Ovary (tissue), 9 donors: Measurements from ENCODE around the gene PPA2. TPM values are rescaled to one million over a fixed set of nuclear protein-coding genes. Genes with fewer than 3 reads are reported as not detected.

Source experiments
- DNase-seq, 5 donors: peaks; one replicate each; pipeline ENCODE4 v3.0.0-alpha.2; 2019 to 2020
- H3K27ac ChIP-seq, 2 donors: fragments of 200-600 bp; one replicate each; pipeline versions ENCODE4 v1.5.1 to v1.8.0; 2019 to 2022
- H3K27me3 ChIP-seq: fragments of 200-600 bp; one replicate; pipeline ENCODE4 v1.8.0; 2022
- H3K36me3 ChIP-seq: fragments of 200-600 bp; sonication (generic); one replicate; pipeline ENCODE4 v1.5.1; 2019
- H3K4me1 ChIP-seq: one replicate; pipeline ENCODE4 v1.8.1; 2013; ENCODE audit warnings: mild to moderate bottlenecking, moderate library complexity; ENCODE audit not compliant: insufficient read depth
- H3K4me3 ChIP-seq: fragments of 200-600 bp; sonication (generic); one replicate; pipeline ENCODE4 v1.5.1; 2017
- H3K9me3 ChIP-seq, 2 donors: fragments of 200-600 bp in 1 of 2; sonication (generic) in 1 of 2; one replicate each; pipeline versions ENCODE4 v1.5.1 to v1.8.1; 2013 to 2019; ENCODE audit warnings: mild to moderate bottlenecking in 1 of 2, moderate library complexity in 1 of 2
- CTCF ChIP-seq, 3 donors: fragments of 450-650 bp in 2 of 3; fragments of 200-600 bp in 1 of 3; IDR thresholded peaks; one replicate each; pipeline versions ENCODE4 v1.5.1 to v1.8.0; 2016 to 2022; ENCODE audit warnings: antibody characterized with exemption in 3 of 3, mild to moderate bottlenecking in 1 of 3
- EP300 ChIP-seq: sonication (generic); formaldehyde crosslinking; IDR thresholded peaks from one replicate; pipeline ENCODE4 v1.6.1; 2017; ENCODE audit warnings: antibody characterized with exemption
- POLR2A ChIP-seq: fragments of 450-650 bp; IDR thresholded peaks from one replicate; pipeline ENCODE4 v1.6.1; 2017; ENCODE audit warnings: antibody characterized with exemption, mild to moderate bottlenecking, moderate library complexity
- WGBS, 3 donors: extraction: QIAGEN DNeasy Blood & Tissue Kit in 1 of 3; methylation state at CpG; one replicate each; pipeline versions ENCODE4 v1.1.5 to v1.1.7; 2013 to 2017; 5-methylcytosine and 5-hydroxymethylcytosine counted together
- intact Hi-C, 4 donors: fragments of 100-400 bp; cut with DNase I; formaldehyde crosslinking; loops; one replicate each; pipeline versions ENCODE4 v1.11.0 to v1.15.1; 2022 to 2023
- polyA plus RNA-seq, 2 donors: library from polyadenylated mRNA; stranded (reverse); fragments of 200-250 nt in 1 of 2; fragments of 350-450 nt in 1 of 2; fragmentation: Illumina TruSeq in 1 of 2; extraction: RNeasy Lipid Tissue Mini Kit (QIAGEN cat#74804) in 1 of 2; gene quantifications; one replicate each; pipeline ENCODE4 v1.2.3, GENCODE V29; 2013 to 2014
- total RNA-seq, 7 donors: library from RNA; depleted of rRNA in 2 of 7; stranded (reverse); fragments of >200 nt in 2 of 7; fragmentation: NEBNext Ultra II Directional in 3 of 7; extraction: Animal tissue kit (Norgen Biotek cat#: 25700) in 3 of 7; gene quantifications; one replicate each; pipeline versions ENCODE4 v1.1.0 to v1.2.4, GENCODE V29; 2016 to 2023
- donor health status: DM: no; HTN: no; CAD: no; lungs with moderate emphysema.
- donor health status: DM: no; HTN: no; CAD: no.
- donor health status: Bipolar disorder and iron deficiency.
- donor health status: DM: yes; HTN: yes; CAD: no.
- donor health status: DM: no; HTN: no; CAD: no.
- donor health status: DM: yes; HTN: yes; CAD: no.

Gene PPA2
- total and polyA plus RNA-seq, 9 donors, result 43.8 to 127 (median 65.6) TPM

DNA sequence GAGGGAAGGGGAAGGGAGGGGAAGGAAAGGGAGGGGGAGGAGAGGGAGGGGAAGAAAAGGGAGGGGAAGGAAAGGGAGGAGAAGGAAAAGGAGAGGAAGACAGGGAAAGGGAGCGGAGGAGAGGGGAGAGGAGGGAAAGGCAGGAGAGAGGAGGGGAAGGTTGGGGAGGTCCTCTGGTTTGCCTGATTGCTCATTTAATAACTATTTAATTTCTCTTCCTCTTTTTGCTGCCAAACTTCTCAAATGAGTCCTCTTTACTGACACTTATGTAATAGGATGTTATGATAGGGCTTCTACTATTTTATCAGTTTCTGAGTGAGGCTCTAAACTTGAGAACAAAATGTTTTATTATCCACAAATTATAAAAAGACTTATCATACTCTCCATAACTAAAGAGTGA lies 35.4 kb upstream of the PPA2 start:
- H3K9me3 ChIP-seq, result no peaks in the 10 kb centered on the region
- H3K27me3 ChIP-seq, result no peaks in the 10 kb centered on the region
- no peaks in the 10 kb centered on the region for H3K36me3 ChIP-seq
- TF ChIP-seq POLR2A (no peak), CTCF (IDR thresholded peaks at IDR 0.05) (no peak), EP300 (no peak)
- whole genome bisulfite sequencing, 3 donors, result 65 to 70% (median 68%) methylated on average over 1 of the region's 1 CpG
- no peaks in the 10 kb centered on the region for H3K4me1 ChIP-seq
- DNase-seq, result no peak
- H3K27ac ChIP-seq, result no peak overlapping the region
- no peak overlapping the region for H3K4me3 ChIP-seq
- intact Hi-C loops, result no loop called here

DNA sequence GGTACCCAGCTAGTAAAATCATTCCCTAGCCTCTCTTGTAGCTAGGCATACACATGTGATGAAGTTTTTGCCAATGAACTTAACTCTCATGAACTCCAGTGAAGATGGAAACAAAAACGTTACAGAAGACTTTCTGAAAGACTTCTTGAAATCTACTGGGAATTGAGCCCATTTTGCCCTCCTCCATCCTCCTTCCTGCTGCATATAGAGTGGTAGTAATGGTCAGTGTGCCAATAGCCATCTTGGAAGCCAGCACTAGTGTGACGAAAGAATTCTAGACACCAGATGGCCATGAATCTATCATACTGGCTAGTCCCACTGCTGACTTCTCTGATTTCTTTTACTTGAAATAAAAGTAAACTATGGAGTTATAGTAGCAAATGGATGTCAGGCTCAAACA lies 30.9 kb upstream of the PPA2 start:
- intact Hi-C loops, result no loop called here
- Histone ChIP-seq H3K4me3 (no peak overlapping the region), H3K4me1 (no peaks in the 10 kb centered on the region), H3K27me3 (no peaks in the 10 kb centered on the region), H3K27ac (no peak overlapping the region), H3K9me3 (no peaks in the 10 kb centered on the region), H3K36me3 (no peaks in the 10 kb centered on the region)
- TF ChIP-seq POLR2A (no peak), CTCF (IDR thresholded peaks at IDR 0.05) (no peak), EP300 (no peak)
- 42 to 57% (median 48%) methylated on average over 2 of the region's 2 CpGs for whole genome bisulfite sequencing, 3 donors
- no peak for DNase-seq

GRCh38 chr4:105503484-105503883 lies 29.6 kb upstream of the PPA2 start:
- Histone ChIP-seq H3K27me3 (no peaks in the 10 kb centered on the region), H3K4me1 (no peaks in the 10 kb centered on the region), H3K36me3 (no peaks in the 10 kb centered on the region), H3K4me3 (no peak overlapping the region), H3K9me3 (no peaks in the 10 kb centered on the region), H3K27ac (no peak overlapping the region)
- DNase-seq, result no peak
- 77 to 84% (median 79%) methylated on average over 2 of the region's 2 CpGs for WGBS, 3 donors
- intact Hi-C loops, result no loop called here
- TF ChIP-seq CTCF (IDR thresholded peaks at IDR 0.05) (no peak), EP300 (no peak), POLR2A (no peak)

GRCh38 chr4:105496899-105497298 lies 23.0 kb upstream of the PPA2 start:
- Histone ChIP-seq H3K4me1 (no peaks in the 10 kb centered on the region), H3K36me3 (no peaks in the 10 kb centered on the region), H3K9me3 (no peaks in the 10 kb centered on the region), H3K27me3 (no peaks in the 10 kb centered on the region), H3K27ac (no peak overlapping the region), H3K4me3 (no peak overlapping the region)
- 27 to 40% (median 32%) methylated on average over 2 of the region's 2 CpGs for WGBS, 3 donors
- TF ChIP-seq POLR2A, result no peak
- no peak for TF ChIP-seq EP300
- intact Hi-C loops, result no loop called here
- no peak for DNase-seq

- Histone ChIP-seq H3K9me3 (no peaks in the 10 kb centered on the region), H3K4me3 (no peak overlapping the region), H3K27ac (no peak overlapping the region), H3K36me3 (no peaks in the 10 kb centered on the region), H3K27me3 (no peaks in the 10 kb centered on the region), H3K4me1 (no peaks in the 10 kb centered on the region)
- TF ChIP-seq EP300 (no peak), CTCF (IDR thresholded peaks at IDR 0.05) (no peak), POLR2A (no peak)
- 32 to 50% (median 35%) methylated on average over 3 of the region's 3 CpGs for WGBS, 3 donors
- DNase-seq, result no peak
- intact Hi-C loops, result no loop called here
These were observed 21.8 kb upstream of the PPA2 start for GRCh38 chr4:105495667-105496066.
